Spinal cord (tissue), 10 donors: ENCODE data around the gene ZDHHC15. TPM values are rescaled to one million over a fixed set of nuclear protein-coding genes. Genes with fewer than 3 reads are reported as not detected.
"Not testable (repeated sequence)": the region's sequence is repeated elsewhere in the genome, so short reads cannot be mapped to it uniquely, and the experiment has no call there.

Experiments used
- DNase-seq, 6 donors: peaks; one replicate each; pipeline versions ENCODE4 v3.0.0 to v3.0.0-alpha.2; 2013 to 2015; ENCODE audit warnings: low spot score in 6 of 6, low read depth in 4 of 6
- H3K27ac ChIP-seq: one replicate; pipeline ENCODE4 v1.5.1; 2013; ENCODE audit warnings: low read depth, low read length, control low read depth
- H3K27me3 ChIP-seq: one replicate; pipeline ENCODE4 v1.6.1; 2013; ENCODE audit warnings: low read length; ENCODE audit not compliant: control insufficient read depth, insufficient read depth
- H3K36me3 ChIP-seq: one replicate; pipeline ENCODE4 v1.6.1; 2013; ENCODE audit warnings: low read length; ENCODE audit not compliant: control insufficient read depth, insufficient read depth
- H3K4me1 ChIP-seq: one replicate; pipeline ENCODE4 v1.6.1; 2013; ENCODE audit warnings: low read length; ENCODE audit not compliant: control insufficient read depth, insufficient read depth
- H3K4me3 ChIP-seq: one replicate; pipeline ENCODE4 v1.5.1; 2013; ENCODE audit warnings: low read depth, low read length, control low read depth
- H3K9me3 ChIP-seq: one replicate; pipeline ENCODE4 v1.6.1; 2013; ENCODE audit warnings: low read length; ENCODE audit not compliant: control insufficient read depth, insufficient read depth
- WGBS: methylation state at CpG from one replicate; pipeline ENCODE4 v1.1.5; 2013; ENCODE audit warnings: missing lambda C conversion rate; ENCODE audit not compliant: insufficient coverage; 5-methylcytosine and 5-hydroxymethylcytosine counted together
- polyA plus RNA-seq, 2 donors: library from polyadenylated mRNA; unstranded; fragments of 120-200 nt; gene quantifications; one replicate each; pipeline ENCODE4 v1.2.1, GENCODE V29; 2013; ENCODE audit not compliant: insufficient read length in 2 of 2
- total RNA-seq, 2 donors: library from RNA; depleted of rRNA in 1 of 2; stranded (reverse); fragments of 120-200 nt in 1 of 2; fragments of >200 nt in 1 of 2; gene quantifications; one replicate each; pipeline versions ENCODE4 v1.2.3 to v1.2.4, GENCODE V29; 2013 to 2014
- donor health status: healthy.

Gene ZDHHC15
- total and polyA plus RNA-seq, 4 donors, result 9.1 to 16.0 (median 10.8) TPM

GRCh38 chrX:75390470-75390869 is 132.4 kb downstream of the ZDHHC15 start:
- no peak for DNase-seq
- H3K27me3 ChIP-seq, result no peaks in the 10 kb centered on the region
- H3K4me3 ChIP-seq, result no peak overlapping the region
- no peaks in the 10 kb centered on the region for H3K9me3 ChIP-seq
- H3K27ac ChIP-seq, result no peak overlapping the region
- H3K4me1 ChIP-seq, result no peaks in the 10 kb centered on the region
- no peaks in the 10 kb centered on the region for H3K36me3 ChIP-seq
- WGBS, result 63% methylated on average over 1 of the region's 2 CpGs

GRCh38 chrX:75369721-75370120 is 153.1 kb downstream of the ZDHHC15 start:
- DNase-seq, result no peak
- Histone ChIP-seq H3K4me1 (no peaks in the 10 kb centered on the region), H3K27ac (no peak overlapping the region), H3K36me3 (no peaks in the 10 kb centered on the region), H3K27me3 (no peaks in the 10 kb centered on the region), H3K4me3 (no peak overlapping the region), H3K9me3 (no peaks in the 10 kb centered on the region)
- no CpG with 5 or more reads among the region's 1 CpG for WGBS

GRCh38 chrX:75366861-75367260 is 156.0 kb downstream of the ZDHHC15 start:
- no peak overlapping the region for H3K27ac ChIP-seq
- DNase-seq, result no peak
- no CpG with 5 or more reads among the region's 2 CpGs for WGBS

DNA sequence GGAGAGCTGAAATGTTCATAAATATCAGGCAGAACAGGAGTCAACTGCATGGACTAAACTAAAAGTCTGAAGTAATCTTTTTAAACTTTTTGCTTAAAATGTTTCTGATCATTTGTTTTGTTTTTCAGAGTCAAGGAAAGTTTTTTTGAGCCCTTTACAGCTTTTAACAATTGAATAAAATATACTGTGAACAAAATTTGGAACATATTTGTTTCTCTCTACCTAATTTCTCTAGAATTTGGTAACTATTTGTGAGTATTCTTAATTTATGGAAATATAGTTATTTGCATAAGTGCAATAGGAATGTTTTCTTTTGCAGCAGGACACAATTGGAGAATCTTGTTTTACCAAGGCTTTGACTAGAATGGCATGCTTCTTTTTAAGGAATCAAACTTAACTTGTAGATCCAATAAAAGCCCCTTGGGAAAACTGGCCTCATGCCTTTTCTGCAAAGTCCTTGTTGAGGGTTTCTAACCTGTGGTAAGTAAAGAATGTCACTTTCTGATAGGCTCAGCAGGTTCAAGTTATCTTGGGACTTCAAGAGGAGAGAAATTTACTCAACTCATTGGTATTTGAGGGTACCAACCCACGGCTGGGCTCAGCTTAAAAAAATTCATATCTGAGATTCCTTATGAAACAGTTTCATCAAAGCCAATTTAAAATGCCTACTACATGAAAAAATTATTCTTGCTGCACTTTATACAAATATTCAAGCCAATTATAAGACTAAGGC is 157.4 kb downstream of the ZDHHC15 start:
- Histone ChIP-seq H3K4me1 (no peaks in the 10 kb centered on the region), H3K4me3 (no peak overlapping the region), H3K27ac (no peak overlapping the region), H3K36me3 (no peaks in the 10 kb centered on the region), H3K9me3 (no peaks in the 10 kb centered on the region), H3K27me3 (no peaks in the 10 kb centered on the region)
- DNase-seq, result no peak
- no CpG with 5 or more reads among the region's 1 CpG for WGBS

More at GRCh38 chrX:75366861-75367260, 156.0 kb downstream of the ZDHHC15 start:
- Histone ChIP-seq H3K4me1 (no peaks in the 10 kb centered on the region), H3K27me3 (no peaks in the 10 kb centered on the region), H3K36me3 (no peaks in the 10 kb centered on the region), H3K9me3 (no peaks in the 10 kb centered on the region), H3K4me3 (no peak overlapping the region)

- no peaks in the 10 kb centered on the region for H3K9me3 ChIP-seq
- H3K27ac ChIP-seq, result no peak overlapping the region
- no peak overlapping the region for H3K4me3 ChIP-seq
- no peaks in the 10 kb centered on the region for H3K36me3 ChIP-seq
- no peaks in the 10 kb centered on the region for H3K27me3 ChIP-seq
- H3K4me1 ChIP-seq, result no peaks in the 10 kb centered on the region
- no peak for DNase-seq
These were observed 161.0 kb downstream of the ZDHHC15 start for GRCh38 chrX:75361788-75362187.

GRCh38 chrX:75348601-75349000 is 174.2 kb downstream of the ZDHHC15 start:
- H3K27ac ChIP-seq, H3K4me1 ChIP-seq, H3K4me3 ChIP-seq, H3K36me3 ChIP-seq, H3K9me3 ChIP-seq, H3K27me3 ChIP-seq, DNase-seq: not testable (repeated sequence)

DNA sequence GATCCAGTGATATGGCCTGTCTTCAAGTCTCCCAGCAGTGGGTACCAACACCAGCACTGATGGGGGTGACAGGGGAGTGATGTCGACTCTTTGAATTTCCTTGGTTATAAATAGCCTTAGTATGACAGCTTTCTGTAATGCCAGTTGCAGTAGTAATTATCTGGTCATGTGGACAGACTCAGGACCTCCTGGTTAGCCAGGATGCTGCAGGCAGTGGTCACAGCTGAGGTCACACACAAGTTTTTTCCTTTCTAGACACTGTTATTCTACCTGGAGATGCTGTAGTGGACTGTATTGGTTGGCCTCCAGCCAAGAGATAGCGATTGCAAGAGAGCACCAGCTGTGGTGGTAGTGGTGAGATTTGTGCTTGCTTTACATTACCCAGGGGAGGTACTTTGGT is 185.3 kb downstream of the ZDHHC15 start:
- Histone ChIP-seq H3K9me3 (peaks cover 3% of the 10 kb centered on the region), H3K4me3 (no peak overlapping the region), H3K4me1 (no peaks in the 10 kb centered on the region), H3K36me3 (peaks cover 14% of the 10 kb centered on the region), H3K27me3 (no peaks in the 10 kb centered on the region), H3K27ac (no peak overlapping the region)
- no peak for DNase-seq
- 59% methylated on average over 2 of the region's 2 CpGs for WGBS

- no peaks in the 10 kb centered on the region for H3K27me3 ChIP-seq
- peaks cover 6% of the 10 kb centered on the region for H3K9me3 ChIP-seq
- H3K36me3 ChIP-seq, result peaks cover 14% of the 10 kb centered on the region
- 96% methylated on average over 18 of the region's 19 CpGs for WGBS
- H3K4me1 ChIP-seq, result no peaks in the 10 kb centered on the region
- no peak overlapping the region for H3K27ac ChIP-seq
- no peak overlapping the region for H3K4me3 ChIP-seq
- DNase-seq, result no peak
These were observed 187.7 kb downstream of the ZDHHC15 start for GRCh38 chrX:75335127-75335458.

DNA sequence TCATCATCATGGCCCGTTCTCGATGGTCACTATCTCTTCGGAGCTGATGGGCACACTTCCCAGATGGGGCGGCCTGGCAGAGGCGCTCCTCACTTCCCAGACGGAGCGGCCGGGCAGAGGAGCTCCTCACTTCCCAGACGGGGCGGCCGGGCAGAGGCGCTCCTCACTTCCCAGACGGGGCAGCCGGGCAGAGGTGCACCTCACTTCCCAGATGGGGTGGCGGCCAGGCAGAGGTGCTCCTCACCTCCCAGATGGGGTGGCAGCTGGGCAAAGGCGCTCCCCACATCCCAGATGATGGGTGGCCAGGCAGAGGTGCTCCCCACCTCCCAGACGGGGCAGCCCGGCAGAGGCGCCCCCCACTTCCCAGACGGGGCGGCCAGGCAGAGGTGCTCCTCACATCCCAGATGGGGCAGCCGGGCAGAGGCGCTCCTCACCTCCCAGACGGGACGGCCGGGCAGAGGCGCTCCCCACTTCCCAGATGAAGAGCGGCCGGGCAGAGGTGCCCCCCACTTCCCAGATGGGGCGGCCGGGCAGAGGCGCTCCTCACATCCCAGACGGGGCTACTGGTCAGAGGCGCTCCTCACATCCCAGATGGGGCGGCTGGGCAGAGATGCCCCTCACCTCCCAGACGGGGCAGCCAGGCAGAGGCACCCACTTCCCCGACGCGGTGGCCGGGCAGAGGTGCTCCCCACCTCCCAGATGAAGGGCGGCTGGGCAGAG is 188.3 kb downstream of the ZDHHC15 start:
- H3K4me3 ChIP-seq, H3K27me3 ChIP-seq, DNase-seq, H3K27ac ChIP-seq, H3K4me1 ChIP-seq, H3K9me3 ChIP-seq: not testable (repeated sequence)
- peaks cover 14% of the 10 kb centered on the region for H3K36me3 ChIP-seq
- WGBS, result 93% methylated on average over 37 of the region's 41 CpGs

DNA sequence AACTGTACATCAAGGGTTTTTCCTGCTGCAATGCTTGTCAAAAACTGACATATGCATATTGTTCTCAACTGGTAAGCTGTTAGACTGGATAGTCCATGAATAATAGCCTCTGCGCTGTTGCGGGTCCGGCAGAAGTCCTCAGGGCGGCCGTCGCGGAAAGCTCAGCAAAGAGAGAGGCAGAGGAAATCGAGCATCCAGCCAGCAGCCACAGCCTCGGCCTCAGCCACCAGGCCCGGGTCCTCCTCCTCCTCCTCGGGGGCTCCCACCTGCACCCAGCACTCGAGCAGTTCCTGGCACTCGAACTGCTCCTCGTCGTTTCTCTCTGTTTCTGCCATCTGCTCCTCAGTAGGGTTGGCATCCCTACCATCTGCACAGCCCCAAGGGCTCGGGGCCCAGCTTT is 195.2 kb downstream of the ZDHHC15 start:
- H3K36me3 ChIP-seq, result peaks cover 3% of the 10 kb centered on the region
- no peak overlapping the region for H3K27ac ChIP-seq
- H3K4me1 ChIP-seq, result no peaks in the 10 kb centered on the region
- no peaks in the 10 kb centered on the region for H3K27me3 ChIP-seq
- H3K9me3 ChIP-seq, result peaks cover 4% of the 10 kb centered on the region
- H3K4me3 ChIP-seq, result no peak overlapping the region
- DNase-seq, result no peak
- 85% methylated on average over 15 of the region's 16 CpGs for WGBS
